Measurements from ENCODE around the gene PIGBOS1. TPM values are rescaled to one million over a fixed set of nuclear protein-coding genes. Genes with fewer than 3 reads are reported as not detected.

PIGBOS1 gene
- total and polyA plus RNA-seq, 2 experiments from 2014 or later = 9.1 to 16.7 TPM

GRCh38 chr15:55320963-55321362, 2.0 kb upstream of the PIGBOS1 start:
- Histone ChIP-seq H3K4me1 (ENCODE audit: insufficient read depth) (peaks cover 11% of the 10 kb centered on the region; the same call in 1 of the 2 replicates), H3K27ac (ENCODE audit: low read depth) (no peak overlapping the region), H3K9me2 (ENCODE audit: insufficient read depth) (no peaks in the 10 kb centered on the region), H3K27me3 (ENCODE audit: insufficient read depth) (no peaks in the 10 kb centered on the region), H3K36me3 (ENCODE audit: insufficient read depth) (no peaks in the 10 kb centered on the region), H2AFZ (no peak overlapping the region), H3K4me2 (no peak overlapping the region), H4K20me1 (replicated peaks; ENCODE audit: insufficient read depth) (no peaks in the 10 kb centered on the region), H3F3A (replicated peaks; ENCODE audit: low read depth) (no peaks in the 10 kb centered on the region), H3K4me3 (no peak overlapping the region), H3K79me2 (replicated peaks; ENCODE audit: insufficient read depth) (peaks cover 11% of the 10 kb centered on the region)
- H3K36me3 Mint-ChIP-seq (ENCODE audit: low read depth) = no peaks in the 10 kb centered on the region
- DNase-seq (ENCODE audit: low spot score) (no peak), ATAC-seq (no peak)
- H3K4me3 Mint-ChIP-seq = no peak overlapping the region
- H3K27me3 Mint-ChIP-seq (ENCODE audit: insufficient read depth, low read depth, poor library complexity) = peaks cover 3% of the 10 kb centered on the region
- TF ChIP-seq STAT1 (IDR thresholded peaks at IDR 0.05; ENCODE audit: unreplicated experiment) (no peak), ZNF331 (CRISPR knock-in tag; IDR thresholded peaks at IDR 0.05; ENCODE audit: low read depth) (no peak), POLR2AphosphoS5 (IDR thresholded peaks at IDR 0.05; ENCODE audit: low read depth) (no peak), ZNF114 (CRISPR knock-in tag; IDR thresholded peaks at IDR 0.05) (no peak), CREB1 (CRISPR knock-in tag; IDR thresholded peaks at IDR 0.05; ENCODE audit: low read depth) (no peak), EZH2phosphoT487 (IDR thresholded peaks at IDR 0.05; ENCODE audit: unreplicated experiment) (no peak), ZNF462 (CRISPR knock-in tag; IDR thresholded peaks at IDR 0.05) (no peak), JUNB (IDR thresholded peaks at IDR 0.05; ENCODE audit: unreplicated experiment) (no peak), EZH2 (IDR thresholded peaks at IDR 0.05; ENCODE audit: low read depth, unreplicated experiment) (no peak), NANOG (IDR thresholded peaks at IDR 0.05; ENCODE audit: borderline replicate concordance) (no peak)
- TF ChIP-seq, protein P1, sequence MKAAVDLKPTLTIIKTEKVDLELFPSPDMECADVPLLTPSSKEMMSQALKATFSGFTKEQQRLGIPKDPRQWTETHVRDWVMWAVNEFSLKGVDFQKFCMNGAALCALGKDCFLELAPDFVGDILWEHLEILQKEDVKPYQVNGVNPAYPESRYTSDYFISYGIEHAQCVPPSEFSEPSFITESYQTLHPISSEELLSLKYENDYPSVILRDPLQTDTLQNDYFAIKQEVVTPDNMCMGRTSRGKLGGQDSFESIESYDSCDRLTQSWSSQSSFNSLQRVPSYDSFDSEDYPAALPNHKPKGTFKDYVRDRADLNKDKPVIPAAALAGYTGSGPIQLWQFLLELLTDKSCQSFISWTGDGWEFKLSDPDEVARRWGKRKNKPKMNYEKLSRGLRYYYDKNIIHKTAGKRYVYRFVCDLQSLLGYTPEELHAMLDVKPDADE (IDR thresholded peaks at IDR 0.05) = no peak
- TF ChIP-seq, protein P2, sequence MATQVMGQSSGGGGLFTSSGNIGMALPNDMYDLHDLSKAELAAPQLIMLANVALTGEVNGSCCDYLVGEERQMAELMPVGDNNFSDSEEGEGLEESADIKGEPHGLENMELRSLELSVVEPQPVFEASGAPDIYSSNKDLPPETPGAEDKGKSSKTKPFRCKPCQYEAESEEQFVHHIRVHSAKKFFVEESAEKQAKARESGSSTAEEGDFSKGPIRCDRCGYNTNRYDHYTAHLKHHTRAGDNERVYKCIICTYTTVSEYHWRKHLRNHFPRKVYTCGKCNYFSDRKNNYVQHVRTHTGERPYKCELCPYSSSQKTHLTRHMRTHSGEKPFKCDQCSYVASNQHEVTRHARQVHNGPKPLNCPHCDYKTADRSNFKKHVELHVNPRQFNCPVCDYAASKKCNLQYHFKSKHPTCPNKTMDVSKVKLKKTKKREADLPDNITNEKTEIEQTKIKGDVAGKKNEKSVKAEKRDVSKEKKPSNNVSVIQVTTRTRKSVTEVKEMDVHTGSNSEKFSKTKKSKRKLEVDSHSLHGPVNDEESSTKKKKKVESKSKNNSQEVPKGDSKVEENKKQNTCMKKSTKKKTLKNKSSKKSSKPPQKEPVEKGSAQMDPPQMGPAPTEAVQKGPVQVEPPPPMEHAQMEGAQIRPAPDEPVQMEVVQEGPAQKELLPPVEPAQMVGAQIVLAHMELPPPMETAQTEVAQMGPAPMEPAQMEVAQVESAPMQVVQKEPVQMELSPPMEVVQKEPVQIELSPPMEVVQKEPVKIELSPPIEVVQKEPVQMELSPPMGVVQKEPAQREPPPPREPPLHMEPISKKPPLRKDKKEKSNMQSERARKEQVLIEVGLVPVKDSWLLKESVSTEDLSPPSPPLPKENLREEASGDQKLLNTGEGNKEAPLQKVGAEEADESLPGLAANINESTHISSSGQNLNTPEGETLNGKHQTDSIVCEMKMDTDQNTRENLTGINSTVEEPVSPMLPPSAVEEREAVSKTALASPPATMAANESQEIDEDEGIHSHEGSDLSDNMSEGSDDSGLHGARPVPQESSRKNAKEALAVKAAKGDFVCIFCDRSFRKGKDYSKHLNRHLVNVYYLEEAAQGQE (IDR thresholded peaks at IDR 0.05; ENCODE audit: unreplicated experiment) = no peak
- TF ChIP-seq, protein P3, sequence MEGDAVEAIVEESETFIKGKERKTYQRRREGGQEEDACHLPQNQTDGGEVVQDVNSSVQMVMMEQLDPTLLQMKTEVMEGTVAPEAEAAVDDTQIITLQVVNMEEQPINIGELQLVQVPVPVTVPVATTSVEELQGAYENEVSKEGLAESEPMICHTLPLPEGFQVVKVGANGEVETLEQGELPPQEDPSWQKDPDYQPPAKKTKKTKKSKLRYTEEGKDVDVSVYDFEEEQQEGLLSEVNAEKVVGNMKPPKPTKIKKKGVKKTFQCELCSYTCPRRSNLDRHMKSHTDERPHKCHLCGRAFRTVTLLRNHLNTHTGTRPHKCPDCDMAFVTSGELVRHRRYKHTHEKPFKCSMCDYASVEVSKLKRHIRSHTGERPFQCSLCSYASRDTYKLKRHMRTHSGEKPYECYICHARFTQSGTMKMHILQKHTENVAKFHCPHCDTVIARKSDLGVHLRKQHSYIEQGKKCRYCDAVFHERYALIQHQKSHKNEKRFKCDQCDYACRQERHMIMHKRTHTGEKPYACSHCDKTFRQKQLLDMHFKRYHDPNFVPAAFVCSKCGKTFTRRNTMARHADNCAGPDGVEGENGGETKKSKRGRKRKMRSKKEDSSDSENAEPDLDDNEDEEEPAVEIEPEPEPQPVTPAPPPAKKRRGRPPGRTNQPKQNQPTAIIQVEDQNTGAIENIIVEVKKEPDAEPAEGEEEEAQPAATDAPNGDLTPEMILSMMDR (conservative IDR thresholded peaks at IDR 0.05; ENCODE audit: low read depth in 2 of 2) = no peak
- no peak overlapping the region for H3K27ac Mint-ChIP-seq
- H3K4me1 Mint-ChIP-seq = peaks cover 16% of the 10 kb centered on the region
- no peaks in the 10 kb centered on the region; the same call in 2 of the 3 replicates for H3K9me3 Mint-ChIP-seq

Data from GM23338 (cell line).